ENCODE results near the gene SYNPO2.

The SYNPO2 gene

DNA sequence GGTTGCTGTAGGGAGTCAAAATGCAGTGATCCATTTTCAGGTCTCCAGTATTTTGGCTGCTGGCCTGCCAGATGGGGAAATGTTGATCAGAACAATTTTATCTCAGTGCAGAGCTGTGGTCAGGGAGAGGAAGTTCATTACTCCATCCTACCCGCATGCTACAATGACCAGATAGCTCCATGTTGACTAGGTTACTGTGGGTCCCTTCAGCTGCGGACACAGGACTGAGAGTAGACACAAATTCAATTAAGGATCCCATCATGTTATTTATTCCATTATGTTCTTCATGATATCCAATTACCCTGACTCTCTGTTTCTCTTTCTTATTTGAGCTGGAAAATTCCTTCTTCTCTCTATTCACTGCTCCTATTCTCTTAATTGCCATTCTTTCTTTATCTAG is 16.3 kb downstream of the SYNPO2 start:
- CTCF ChIA-PET = no interaction called here
- DNase-seq = no peak
- Mint-ChIP-seq H3K4me3 (no peak overlapping the region), H3K36me3 (no peaks in the 10 kb centered on the region), H3K4me1 (no peaks in the 10 kb centered on the region), H3K9me3 (no peaks in the 10 kb centered on the region), H3K27me3 (peaks cover 13% of the 10 kb centered on the region), H3K27ac (no peak overlapping the region)

DNA sequence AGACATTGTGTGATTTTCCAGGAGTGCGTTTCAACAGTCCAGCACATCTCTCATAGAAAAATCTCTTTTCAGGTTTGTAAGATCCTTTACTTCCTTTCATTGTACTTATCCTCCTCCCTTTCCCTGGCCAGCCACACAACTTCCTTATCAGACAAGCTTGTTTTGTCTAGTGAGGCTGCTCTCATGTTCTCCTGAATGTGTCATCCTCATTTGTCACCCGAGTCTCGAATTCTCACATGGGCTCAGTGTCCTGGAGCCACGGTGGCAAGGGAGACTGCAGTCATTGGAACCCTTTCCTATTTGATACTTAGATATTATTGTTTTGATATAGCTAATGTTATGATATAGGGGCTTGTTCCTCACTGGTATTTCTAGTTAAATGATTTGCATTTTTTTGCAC is 16.9 kb downstream of the SYNPO2 start:
- Mint-ChIP-seq H3K27ac (no peak overlapping the region), H3K4me1 (no peaks in the 10 kb centered on the region), H3K9me3 (no peaks in the 10 kb centered on the region), H3K4me3 (no peak overlapping the region), H3K27me3 (peaks cover 13% of the 10 kb centered on the region), H3K36me3 (no peaks in the 10 kb centered on the region)
- CTCF ChIA-PET = no interaction called here
- DNase-seq = no peak

- Mint-ChIP-seq H3K4me3 (no peak overlapping the region), H3K36me3 (no peaks in the 10 kb centered on the region), H3K9me3 (no peaks in the 10 kb centered on the region), H3K27ac (no peak overlapping the region), H3K27me3 (peaks cover 13% of the 10 kb centered on the region), H3K4me1 (no peaks in the 10 kb centered on the region)
- CTCF ChIA-PET = no interaction called here
- DNase-seq = no peak
These were observed 20.7 kb downstream of the SYNPO2 start for GRCh38 chr4:118909173-118909956.

- H3K36me3 Mint-ChIP-seq = no peaks in the 10 kb centered on the region
- CTCF ChIA-PET = no interaction called here
- H3K4me3 Mint-ChIP-seq = no peak overlapping the region
- no peak for DNase-seq
- H3K27me3 Mint-ChIP-seq = peaks cover 12% of the 10 kb centered on the region
- H3K4me1 Mint-ChIP-seq = no peaks in the 10 kb centered on the region
- H3K9me3 Mint-ChIP-seq = no peaks in the 10 kb centered on the region
- H3K27ac Mint-ChIP-seq = no peak overlapping the region
These were observed 21.6 kb downstream of the SYNPO2 start for GRCh38 chr4:118910221-118910620.

DNA sequence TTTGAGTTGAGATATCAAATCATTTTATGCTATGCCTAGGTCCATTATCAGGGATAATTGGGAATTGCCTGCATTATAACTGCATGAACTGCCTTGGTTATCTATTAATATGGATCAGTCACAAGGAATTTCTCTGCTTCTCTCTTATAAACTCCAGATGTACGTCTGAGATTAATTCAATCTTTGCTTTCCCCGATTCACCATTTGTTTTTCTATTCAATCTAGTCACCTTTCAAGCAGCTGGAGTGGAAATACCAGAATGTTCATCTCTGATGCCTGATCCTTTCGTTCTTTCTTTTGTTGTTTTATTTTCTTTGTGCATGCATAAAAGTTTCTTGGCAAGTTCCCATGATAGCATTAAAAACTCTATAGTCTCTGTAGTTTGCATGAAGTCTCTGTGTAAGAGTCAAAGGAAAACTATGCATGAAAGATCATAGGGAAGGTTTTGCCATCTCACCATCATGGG is 22.6 kb downstream of the SYNPO2 start:
- Mint-ChIP-seq H3K9me3 (no peaks in the 10 kb centered on the region), H3K36me3 (no peaks in the 10 kb centered on the region), H3K27me3 (peaks cover 6% of the 10 kb centered on the region), H3K4me1 (no peaks in the 10 kb centered on the region), H3K27ac (no peak overlapping the region), H3K4me3 (no peak overlapping the region)
- no peak for DNase-seq
- CTCF ChIA-PET = no interaction called here

GRCh38 chr4:118915468-118915867 is 26.8 kb downstream of the SYNPO2 start:
- Mint-ChIP-seq H3K4me1 (no peaks in the 10 kb centered on the region), H3K27ac (no peak overlapping the region), H3K9me3 (no peaks in the 10 kb centered on the region), H3K36me3 (no peaks in the 10 kb centered on the region), H3K4me3 (no peak overlapping the region), H3K27me3 (peaks cover 8% of the 10 kb centered on the region)
- CTCF ChIA-PET = no interaction called here
- no peak for DNase-seq

GRCh38 chr4:118916691-118917289 is 28.1 kb downstream of the SYNPO2 start:
- no peaks in the 10 kb centered on the region for H3K4me1 Mint-ChIP-seq
- CTCF ChIA-PET = no interaction called here
- no peak overlapping the region for H3K4me3 Mint-ChIP-seq
- peaks cover 13% of the 10 kb centered on the region for H3K27me3 Mint-ChIP-seq
- DNase-seq = no peak
- H3K36me3 Mint-ChIP-seq = no peaks in the 10 kb centered on the region
- H3K9me3 Mint-ChIP-seq = no peaks in the 10 kb centered on the region
- H3K27ac Mint-ChIP-seq = no peak overlapping the region

GRCh38 chr4:118917582-118917981 is 28.9 kb downstream of the SYNPO2 start:
- no peak overlapping the region for H3K4me3 Mint-ChIP-seq
- no peaks in the 10 kb centered on the region for H3K9me3 Mint-ChIP-seq
- H3K4me1 Mint-ChIP-seq = no peaks in the 10 kb centered on the region
- H3K27me3 Mint-ChIP-seq = peaks cover 13% of the 10 kb centered on the region
- H3K27ac Mint-ChIP-seq = no peak overlapping the region
- no peaks in the 10 kb centered on the region for H3K36me3 Mint-ChIP-seq
- CTCF ChIA-PET = no interaction called here
- DNase-seq = no peak

DNA sequence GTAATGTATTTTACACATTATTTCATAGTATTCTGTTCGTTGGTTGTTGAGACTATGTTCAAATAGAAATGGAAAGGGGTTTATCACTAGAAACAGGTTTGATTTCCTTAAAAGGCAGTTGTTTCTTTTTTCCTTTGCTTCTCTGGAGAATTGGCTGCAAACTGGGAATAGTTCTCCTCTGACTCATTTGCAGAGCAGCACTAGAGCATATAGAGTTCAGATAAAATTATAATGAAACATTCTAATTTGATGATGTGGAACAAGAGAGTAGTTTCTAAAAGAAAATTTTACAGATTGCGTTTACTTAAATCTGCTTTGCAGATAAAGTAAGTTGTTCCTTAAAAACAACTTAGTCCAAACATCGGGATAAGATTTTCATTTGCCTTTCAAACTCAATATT is 29.7 kb downstream of the SYNPO2 start:
- Mint-ChIP-seq H3K9me3 (no peaks in the 10 kb centered on the region), H3K27ac (no peak overlapping the region), H3K4me3 (no peak overlapping the region), H3K36me3 (no peaks in the 10 kb centered on the region), H3K4me1 (no peaks in the 10 kb centered on the region), H3K27me3 (peaks cover 13% of the 10 kb centered on the region)
- no peak for DNase-seq
- CTCF ChIA-PET = no interaction called here

GRCh38 chr4:118920247-118920646 is 31.6 kb downstream of the SYNPO2 start:
- Mint-ChIP-seq H3K9me3 (no peaks in the 10 kb centered on the region), H3K4me1 (no peaks in the 10 kb centered on the region), H3K27ac (no peak overlapping the region), H3K36me3 (no peaks in the 10 kb centered on the region), H3K27me3 (peaks cover 13% of the 10 kb centered on the region), H3K4me3 (no peak overlapping the region)
- no peak for DNase-seq
- CTCF ChIA-PET = no interaction called here

GRCh38 chr4:118921786-118922185 is 33.1 kb downstream of the SYNPO2 start:
- Mint-ChIP-seq H3K4me1 (no peaks in the 10 kb centered on the region), H3K9me3 (no peaks in the 10 kb centered on the region), H3K27ac (no peak overlapping the region), H3K27me3 (peaks cover 11% of the 10 kb centered on the region), H3K4me3 (no peak overlapping the region), H3K36me3 (no peaks in the 10 kb centered on the region)
- no peak for DNase-seq
- CTCF ChIA-PET = no interaction called here

- H3K36me3 Mint-ChIP-seq = no peaks in the 10 kb centered on the region
- H3K9me3 Mint-ChIP-seq = no peaks in the 10 kb centered on the region
- CTCF ChIA-PET = interaction anchor here (0.6 kb wide), 1 partner anchor 242 kb away, joined by 3 read pairs; no protein-coding TSS in a partner anchor
- no peak for DNase-seq
- H3K27ac Mint-ChIP-seq = no peak overlapping the region
- H3K27me3 Mint-ChIP-seq = peaks cover 5% of the 10 kb centered on the region
- H3K4me1 Mint-ChIP-seq = no peaks in the 10 kb centered on the region
- H3K4me3 Mint-ChIP-seq = no peak overlapping the region
These were observed 35.2 kb downstream of the SYNPO2 start for GRCh38 chr4:118923891-118924290.

- H3K9me3 Mint-ChIP-seq = no peaks in the 10 kb centered on the region
- no peaks in the 10 kb centered on the region for H3K27me3 Mint-ChIP-seq
- no peak for DNase-seq
- H3K4me1 Mint-ChIP-seq = no peaks in the 10 kb centered on the region
- CTCF ChIA-PET = no interaction called here
- no peak overlapping the region for H3K4me3 Mint-ChIP-seq
- no peaks in the 10 kb centered on the region for H3K36me3 Mint-ChIP-seq
- no peak overlapping the region for H3K27ac Mint-ChIP-seq
These were observed 39.3 kb downstream of the SYNPO2 start for GRCh38 chr4:118927974-118928373.

DNA sequence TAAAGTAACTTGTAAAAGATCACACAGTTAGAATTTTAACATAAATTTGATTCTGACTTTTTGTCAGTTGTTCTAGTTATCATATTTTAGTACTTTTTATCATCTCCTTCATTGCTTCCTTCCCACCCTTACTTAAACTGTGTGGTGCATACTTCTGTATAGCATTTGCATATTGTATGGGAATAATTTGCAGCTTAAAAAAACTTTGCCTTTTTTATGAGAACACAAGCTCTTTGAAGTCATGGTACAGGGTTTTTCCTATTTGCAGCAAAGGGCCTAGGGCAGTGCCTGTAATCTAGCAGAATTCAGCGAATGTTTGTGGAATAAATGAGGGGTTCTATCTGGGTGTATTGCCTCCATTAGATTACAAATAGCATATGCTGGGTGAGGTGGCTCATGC is 41.6 kb downstream of the SYNPO2 start:
- H3K27ac Mint-ChIP-seq = no peak overlapping the region
- no peaks in the 10 kb centered on the region for H3K27me3 Mint-ChIP-seq
- no peak overlapping the region for H3K4me3 Mint-ChIP-seq
- DNase-seq = no peak
- H3K9me3 Mint-ChIP-seq = no peaks in the 10 kb centered on the region
- H3K36me3 Mint-ChIP-seq = no peaks in the 10 kb centered on the region
- no peaks in the 10 kb centered on the region for H3K4me1 Mint-ChIP-seq
- CTCF ChIA-PET = no interaction called here

DNA sequence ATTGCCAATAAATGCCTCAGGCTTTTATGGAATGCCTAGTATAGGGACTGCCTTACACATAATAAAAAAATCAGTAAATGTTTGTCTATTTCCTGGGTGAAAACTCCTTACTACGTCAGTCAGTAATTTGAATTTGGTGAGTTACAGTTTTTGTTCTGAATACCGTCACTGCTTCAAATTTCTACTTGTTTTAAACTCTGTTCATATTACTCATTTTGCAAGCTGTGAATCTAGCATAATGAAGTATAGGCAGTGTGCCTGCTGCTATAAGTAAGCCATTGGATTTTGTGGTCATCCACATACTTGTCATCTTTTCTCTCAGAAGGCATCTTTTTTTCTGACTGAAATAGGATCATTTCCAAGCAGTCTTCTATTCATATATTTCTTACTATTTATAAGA is 43.1 kb downstream of the SYNPO2 start:
- H3K4me3 Mint-ChIP-seq = no peak overlapping the region
- no peaks in the 10 kb centered on the region for H3K9me3 Mint-ChIP-seq
- no peaks in the 10 kb centered on the region for H3K36me3 Mint-ChIP-seq
- H3K27ac Mint-ChIP-seq = no peak overlapping the region
- H3K4me1 Mint-ChIP-seq = no peaks in the 10 kb centered on the region
- H3K27me3 Mint-ChIP-seq = no peaks in the 10 kb centered on the region
- CTCF ChIA-PET = no interaction called here
- no peak for DNase-seq

Measured in activated naive CD4-positive, alpha-beta T cell treated with anti-CD3 and anti-CD28 coated beads, Interleukin-2, amount 10 ng/mL, durations not matched to agents 7 days and 5 days (primary cell).